Activated CD4-positive, CD25-positive, alpha-beta regulatory T cell treated with anti-CD3 and anti-CD28 coated beads, Interleukin-2, amount 50 U/mL, for 24 hours (primary cell): ENCODE measurements around the gene SSR4.
"Not testable (repeated sequence)": the region's sequence is repeated elsewhere in the genome, so short reads cannot be mapped to it uniquely, and the experiment has no call there.

Source experiments
- ATAC-seq, 2 donors: fragments of 150-1000 bp; cut with Tn5 transposase; one replicate each; pipeline ENCODE4 v1.10.0; 2021; ENCODE audit warnings: mild to moderate bottlenecking in 1 of 2, moderate library complexity in 1 of 2

SSR4 gene

GRCh38 chrX:153794018-153794896 lies at the start of gene SSR4, which contains the start of gene IDH3G:
SSR4 (plus strand) TSS chrX:153794668; CDS start chrX:153794688, 20 bp downstream.
IDH3G (minus strand) TSS chrX:153794375; CDS start chrX:153794326, 49 bp downstream.
- ATAC-seq: peak; percentile 94 to 96

DNA sequence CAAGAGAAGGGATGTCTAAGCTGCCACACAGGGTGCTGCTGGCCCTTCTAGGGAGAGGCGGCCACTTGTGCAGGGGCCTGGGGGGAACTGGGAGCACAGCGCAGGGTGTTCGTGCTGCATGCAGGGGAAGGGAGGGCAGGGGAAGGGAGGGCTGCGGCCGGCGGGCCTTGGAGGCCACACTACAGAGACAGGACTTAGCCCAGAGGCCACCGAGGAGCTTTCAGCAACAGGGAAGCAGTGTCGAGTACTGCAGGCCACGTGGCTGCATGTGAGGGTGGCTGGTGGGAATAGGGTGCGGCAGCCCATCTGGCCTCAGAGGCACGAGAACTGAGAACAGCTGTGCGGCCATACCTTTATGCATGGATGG lies 49.4 kb upstream of the SSR4 start:
- ATAC-seq: not testable (repeated sequence)

- no peak for ATAC-seq
Measured at GRCh38 chrX:153746359-153746758, 48.1 kb upstream of the SSR4 start.

DNA sequence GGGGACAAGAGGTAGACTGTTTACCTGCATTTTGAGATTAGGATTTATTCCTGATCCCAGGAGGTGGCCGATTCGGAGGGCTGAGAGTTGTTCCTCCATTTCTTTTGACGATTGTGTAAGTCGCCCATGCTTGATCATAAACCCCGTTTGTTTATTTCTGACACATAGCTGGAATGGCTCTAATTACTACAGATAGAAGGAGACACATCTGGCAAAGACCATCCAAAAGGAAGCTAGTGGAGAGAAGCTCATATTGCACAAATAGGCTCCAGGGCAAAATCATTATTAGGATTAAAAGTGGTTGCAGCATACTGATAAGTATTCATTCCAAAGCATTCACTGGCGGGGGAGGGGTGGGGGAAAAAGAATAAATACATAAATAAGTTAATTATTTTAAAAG lies 47.5 kb upstream of the SSR4 start:
- ATAC-seq: not testable (repeated sequence)

GRCh38 chrX:153749017-153749416 lies 45.5 kb upstream of the SSR4 start:
- not testable (repeated sequence) for ATAC-seq

- no peak for ATAC-seq
Measured at GRCh38 chrX:153750127-153750774, 44.2 kb upstream of the SSR4 start.

DNA sequence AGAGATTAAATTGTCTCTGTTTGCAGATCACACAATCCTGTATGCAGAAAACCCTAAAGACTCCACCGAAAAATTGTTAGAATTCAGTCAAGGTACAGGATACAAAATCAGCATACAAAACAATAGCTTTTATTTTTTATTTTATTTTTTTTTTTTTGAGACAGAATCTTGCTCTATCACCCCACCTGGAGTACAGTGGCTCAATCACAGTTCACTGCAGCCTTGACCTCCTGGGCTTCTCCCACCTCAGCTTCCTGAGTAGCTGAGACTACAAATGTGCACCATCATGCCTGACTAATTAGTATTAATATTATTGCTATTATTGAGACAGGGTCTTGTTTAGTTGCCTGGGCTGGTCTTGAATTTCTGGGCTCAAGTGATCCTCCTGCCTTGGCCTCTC lies 39.3 kb upstream of the SSR4 start:
- ATAC-seq: no peak

- no peak for ATAC-seq
Measured at GRCh38 chrX:153761863-153762262, 32.6 kb upstream of the SSR4 start.

DNA sequence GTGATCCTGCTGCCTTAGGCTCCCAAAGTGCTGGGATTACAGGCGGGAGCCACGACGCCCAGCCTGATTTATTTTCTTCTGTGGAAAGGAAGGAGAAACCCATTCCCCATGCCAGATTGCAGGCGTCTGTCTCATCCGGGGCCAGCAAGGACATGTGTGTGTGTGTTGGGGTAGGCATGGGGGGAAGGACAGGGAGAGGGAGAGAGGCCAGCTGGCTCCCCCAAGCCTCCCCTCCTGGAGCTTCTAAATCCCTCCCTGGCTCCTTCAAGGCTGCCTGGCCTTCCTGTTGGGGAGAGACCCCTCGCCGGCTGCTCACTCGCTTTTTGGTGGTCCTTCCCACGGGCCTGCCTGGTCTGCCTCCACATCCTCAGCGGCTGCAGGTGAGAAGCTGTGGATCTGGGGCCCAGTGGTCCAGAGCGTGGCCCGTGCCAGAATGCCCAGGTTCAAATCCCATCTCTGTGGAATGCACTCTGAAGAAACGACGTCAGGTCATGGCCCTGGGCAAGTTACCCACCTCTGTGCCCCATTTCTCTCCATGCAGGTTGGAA lies 31.8 kb upstream of the SSR4 start:
- no peak for ATAC-seq

DNA sequence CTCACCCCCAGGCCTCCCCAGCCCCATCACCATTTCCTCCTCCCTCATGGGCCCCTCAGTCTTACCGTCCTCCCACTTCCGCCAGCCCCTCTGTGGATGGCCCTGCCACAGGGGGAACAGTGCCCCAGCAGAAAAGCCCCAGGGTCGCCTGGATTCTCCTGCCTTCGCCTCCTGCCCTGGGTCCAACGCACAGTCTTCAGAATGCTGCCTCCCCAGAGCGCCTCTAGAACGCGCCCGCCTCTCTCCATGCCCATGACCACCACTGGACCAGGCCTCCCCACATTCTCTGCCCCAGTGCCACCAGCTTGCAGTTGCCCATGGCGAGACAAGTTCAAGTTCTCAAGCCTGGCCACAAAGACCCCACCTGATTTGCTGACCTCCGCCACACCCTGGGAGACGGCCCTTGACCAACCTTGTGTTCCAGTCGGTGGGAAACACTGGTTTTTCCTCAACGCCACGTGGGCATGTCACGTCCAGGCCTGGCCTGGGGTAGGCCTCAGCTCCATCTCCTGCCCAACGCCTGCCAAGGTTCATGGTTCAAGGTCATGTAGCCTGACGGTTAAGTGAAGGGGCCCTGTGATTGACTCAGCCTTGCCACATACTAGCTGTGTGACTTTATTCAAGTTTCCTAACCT lies 31.1 kb upstream of the SSR4 start:
- ATAC-seq: no peak

GRCh38 chrX:153763989-153764755 lies 30.3 kb upstream of the SSR4 start, which contains the start of gene PLXNB3:
PLXNB3 (plus strand) TSS chrX:153764249; CDS start chrX:153765536, 1,287 bp downstream.
- ATAC-seq: peak; percentile 78 to 93

- no peak for ATAC-seq
Measured at GRCh38 chrX:153764786-153765137, 29.7 kb upstream of the SSR4 start.

DNA sequence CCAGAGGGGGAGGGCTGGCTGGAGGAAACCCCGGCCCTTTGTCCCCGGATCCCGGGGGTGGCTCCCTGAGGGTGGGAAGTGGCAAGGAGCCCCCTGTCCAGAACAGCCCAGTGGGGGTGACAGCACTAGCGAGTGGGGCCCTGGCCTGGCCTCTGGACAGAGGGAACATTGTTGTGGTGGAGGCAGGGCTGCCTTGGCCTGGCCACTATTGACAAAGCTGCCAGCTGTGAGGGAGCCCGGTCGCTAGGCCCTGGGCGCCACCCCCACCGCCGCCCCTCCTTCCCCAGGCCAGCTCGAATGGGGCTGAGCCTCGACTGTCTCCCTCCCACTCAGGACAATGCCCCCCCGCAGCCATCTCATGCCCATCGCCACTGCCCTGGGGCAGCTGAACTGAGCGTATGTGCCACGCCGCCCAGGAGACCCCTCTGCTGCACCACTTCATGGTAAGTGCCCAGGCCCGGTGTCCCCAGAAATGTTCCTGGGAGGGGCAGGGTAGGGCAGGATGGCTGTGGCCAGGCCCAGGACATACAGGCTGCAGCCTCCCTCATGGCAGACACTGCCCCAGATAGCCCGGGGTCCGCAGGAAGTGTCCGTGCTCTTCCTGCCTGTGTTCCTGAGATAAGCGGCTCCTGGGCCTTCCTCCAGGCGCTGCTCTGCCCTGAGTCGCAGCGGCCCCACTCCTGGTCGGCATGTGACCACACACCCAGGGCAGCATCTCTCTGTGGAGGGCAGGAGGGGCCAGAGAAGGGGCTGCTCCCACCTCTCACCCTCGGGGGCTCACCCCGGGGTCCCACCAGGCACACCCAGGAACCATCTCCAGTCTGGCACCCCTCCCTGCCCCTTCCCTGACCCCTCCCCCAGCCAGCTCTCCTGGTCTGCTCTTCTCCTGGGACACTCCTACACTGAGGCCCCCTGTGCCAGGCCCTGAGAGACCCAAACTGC lies 29.1 kb upstream of the SSR4 start:
- no peak for ATAC-seq

DNA sequence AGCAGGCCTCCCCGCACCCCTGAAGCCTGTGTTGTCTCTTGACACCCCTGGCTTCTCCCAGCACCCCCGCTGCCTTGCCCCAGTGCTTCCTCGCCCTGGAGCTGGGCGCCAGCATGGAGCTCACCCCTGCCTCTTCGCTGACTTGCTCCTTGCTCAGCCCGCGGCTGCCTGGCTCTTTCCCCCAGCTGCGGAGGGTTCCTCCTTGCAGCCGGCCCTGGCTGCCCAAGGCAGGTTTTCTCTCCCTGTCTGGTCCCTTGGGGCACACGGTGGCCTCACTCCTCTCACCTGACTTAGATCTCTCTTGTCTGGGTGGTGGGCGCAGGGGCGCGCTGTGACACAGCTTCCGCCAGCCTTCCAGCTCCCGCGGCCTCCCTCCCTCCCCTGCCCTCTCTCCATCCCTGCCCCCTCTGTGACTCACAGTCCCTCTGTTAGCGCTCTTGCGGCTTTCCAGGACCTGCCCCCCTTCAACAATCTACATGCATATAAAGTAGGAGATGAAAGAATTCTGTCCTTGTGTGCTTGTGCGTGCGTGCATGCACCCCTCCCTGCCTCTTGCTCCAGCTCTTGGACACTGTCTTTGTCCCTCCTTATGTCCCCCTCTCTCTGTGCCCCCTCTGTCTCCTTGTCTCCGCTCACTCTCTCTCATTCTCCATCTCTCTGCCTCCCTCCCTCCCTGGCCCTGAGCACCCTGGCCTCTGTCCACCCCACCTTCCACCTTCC lies 28.2 kb upstream of the SSR4 start:
- ATAC-seq: peak; percentile 46 to 50

DNA sequence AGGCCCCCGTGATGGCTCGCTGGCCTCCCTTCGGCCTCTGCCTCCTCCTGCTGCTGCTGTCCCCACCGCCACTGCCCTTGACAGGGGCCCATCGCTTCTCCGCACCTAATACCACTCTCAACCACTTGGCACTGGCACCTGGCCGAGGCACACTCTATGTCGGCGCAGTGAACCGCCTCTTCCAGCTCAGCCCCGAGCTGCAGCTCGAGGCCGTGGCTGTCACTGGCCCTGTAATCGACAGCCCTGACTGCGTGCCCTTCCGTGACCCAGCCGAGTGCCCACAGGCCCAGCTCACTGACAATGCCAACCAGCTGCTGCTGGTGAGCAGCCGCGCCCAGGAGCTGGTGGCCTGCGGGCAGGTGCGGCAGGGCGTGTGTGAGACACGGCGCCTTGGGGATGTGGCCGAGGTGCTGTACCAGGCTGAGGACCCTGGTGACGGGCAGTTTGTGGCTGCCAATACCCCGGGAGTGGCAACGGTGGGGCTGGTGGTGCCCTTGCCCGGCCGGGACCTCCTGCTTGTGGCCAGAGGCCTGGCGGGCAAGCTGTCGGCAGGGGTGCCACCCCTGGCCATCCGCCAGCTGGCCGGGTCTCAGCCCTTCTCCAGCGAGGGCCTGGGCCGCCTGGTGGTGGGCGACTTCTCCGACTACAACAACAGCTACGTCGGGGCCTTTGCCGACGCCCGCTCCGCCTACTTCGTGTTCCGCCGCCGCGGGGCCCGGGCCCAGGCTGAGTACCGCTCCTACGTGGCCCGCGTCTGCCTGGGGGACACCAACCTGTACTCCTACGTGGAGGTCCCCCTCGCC lies 27.4 kb upstream of the SSR4 start:
- ATAC-seq: no peak

DNA sequence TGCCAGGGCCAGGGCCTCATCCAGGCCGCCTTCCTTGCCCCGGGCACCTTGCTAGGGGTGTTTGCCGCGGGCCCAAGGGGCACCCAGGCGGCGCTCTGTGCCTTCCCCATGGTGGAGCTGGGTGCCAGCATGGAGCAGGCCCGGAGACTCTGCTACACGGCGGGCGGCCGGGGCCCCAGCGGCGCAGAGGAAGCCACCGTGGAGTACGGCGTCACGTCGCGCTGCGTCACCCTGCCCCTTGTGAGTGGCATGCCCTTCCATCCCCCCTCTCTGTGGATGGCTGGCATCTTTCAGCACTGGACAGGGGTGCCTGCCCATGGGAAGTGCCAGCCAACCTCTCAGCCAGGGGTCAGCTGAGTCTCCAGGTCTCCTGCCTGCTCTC lies 26.8 kb upstream of the SSR4 start:
- no peak for ATAC-seq

GRCh38 chrX:153768311-153769157 lies 25.9 kb upstream of the SSR4 start:
- ATAC-seq: no peak

- no peak for ATAC-seq
Measured at GRCh38 chrX:153769158-153769864, 25.2 kb upstream of the SSR4 start.
